ENCODE results near the gene ABHD6.
"Not testable (repeated sequence)": the region's sequence is repeated elsewhere in the genome, so short reads cannot be mapped to it uniquely, and the experiment has no call there.

ABHD6 gene

DNA sequence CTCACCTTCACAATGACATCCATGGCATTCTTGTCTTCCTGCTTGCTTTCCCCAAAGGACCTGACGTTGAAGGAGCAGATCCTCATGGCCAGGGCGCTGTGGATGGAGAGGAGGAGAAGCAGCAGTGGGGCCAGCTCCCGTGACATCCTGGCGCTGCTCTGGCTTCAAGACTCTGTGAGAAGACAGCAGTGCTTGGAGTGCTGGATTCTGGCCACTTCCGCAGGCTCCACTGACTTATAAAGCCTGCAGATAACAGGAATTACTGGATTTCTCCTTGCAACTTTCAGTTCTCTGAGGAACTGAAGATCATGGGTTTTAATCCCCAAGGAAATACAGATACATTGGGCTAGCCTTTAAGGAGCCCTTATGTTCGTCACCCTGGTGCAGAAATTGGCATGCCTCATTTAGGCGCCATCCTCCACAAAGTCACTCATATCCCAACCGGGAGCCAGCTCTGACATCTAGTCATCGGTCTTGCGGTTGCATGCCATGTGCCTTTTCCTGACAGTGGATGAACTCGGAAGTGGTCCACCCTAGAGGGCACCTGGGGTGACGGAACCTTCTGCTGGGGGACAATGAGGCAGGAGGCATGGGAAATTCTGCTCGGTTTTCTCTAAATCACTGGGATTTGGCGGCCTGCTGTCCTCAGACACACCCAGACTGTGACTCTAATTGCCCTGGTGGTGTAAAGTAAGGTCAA, 26.7 kb upstream of the ABHD6 start, which contains the start of gene DNASE1L3:
TSS of gene DNASE1L3 (minus strand) at position 212 of the 700 bp plus-strand sequence. CDS start at position 146, 66 bp downstream.
- DNase-seq: no peak

DNA sequence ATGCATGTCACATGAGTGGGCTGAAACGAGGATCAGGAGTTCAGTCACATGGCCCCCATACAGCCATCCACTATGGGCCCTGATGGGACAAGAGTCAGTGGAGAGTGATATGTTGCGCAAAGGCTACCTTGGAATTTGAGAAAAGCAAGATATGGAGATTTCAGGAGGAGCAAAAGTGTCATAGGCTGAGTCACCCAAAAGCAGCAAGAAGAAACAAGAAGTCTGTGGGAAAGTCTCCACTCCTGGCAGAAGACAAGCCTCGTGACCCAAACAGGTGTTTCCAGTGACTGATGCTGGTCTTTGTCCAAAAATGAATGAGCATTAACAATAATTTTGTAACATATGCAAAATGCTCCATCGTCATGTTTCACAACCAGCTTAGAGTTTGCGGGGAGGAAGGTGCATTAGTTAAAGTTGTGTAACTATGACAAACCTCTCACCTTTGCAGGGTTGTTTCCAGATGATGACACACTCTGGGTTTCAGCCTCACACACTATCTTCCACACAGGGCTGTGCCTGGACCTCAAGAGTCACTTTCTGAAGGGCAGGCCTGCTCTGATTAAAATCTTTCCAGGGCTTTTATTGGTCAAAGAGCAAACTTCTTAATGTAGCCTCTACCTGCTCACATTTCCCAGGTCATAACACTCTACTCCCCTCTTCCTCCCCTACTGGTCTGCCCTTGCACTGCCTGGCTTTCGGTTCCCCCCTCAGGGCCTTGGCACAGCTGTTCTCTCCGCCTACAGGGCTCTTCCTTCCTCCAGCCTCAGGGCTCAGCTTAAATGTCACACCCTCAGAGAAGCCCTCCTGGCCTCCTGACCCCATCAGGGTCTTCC, 22.9 kb upstream of the ABHD6 start:
- DNase-seq: no peak

DNA sequence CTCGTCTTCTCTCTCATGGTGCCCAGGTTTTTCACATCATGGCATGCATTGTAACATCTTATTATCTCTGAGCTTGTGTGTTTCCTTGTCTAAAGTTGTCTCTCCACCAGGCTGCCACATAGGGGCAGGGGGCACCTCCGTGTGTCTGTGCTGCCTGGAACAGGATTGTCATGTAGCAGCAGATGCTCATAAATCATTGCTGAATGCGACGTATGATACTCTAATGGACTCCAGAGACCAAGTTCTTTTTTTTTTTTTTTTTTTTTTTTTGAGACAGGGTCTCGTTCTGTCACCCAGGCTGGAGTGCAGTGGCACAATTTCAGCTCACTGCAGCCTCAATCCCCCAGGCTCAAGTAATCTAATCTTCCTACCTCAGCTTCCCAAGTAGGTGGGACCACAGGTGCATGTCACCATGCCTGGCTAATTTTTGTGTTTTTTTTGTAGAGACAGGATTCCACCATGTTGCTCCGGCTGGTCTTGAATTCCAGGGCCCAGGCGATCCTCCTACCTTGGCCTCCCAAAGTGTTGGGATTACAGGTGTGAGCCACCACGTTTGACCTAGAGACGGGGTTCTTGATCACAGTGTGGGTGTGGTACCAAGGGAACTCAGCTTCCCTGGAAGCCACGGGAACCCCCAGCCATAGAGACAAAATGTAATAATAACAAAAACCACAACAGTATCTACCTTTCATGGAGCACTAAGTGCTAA, 22.1 kb upstream of the ABHD6 start:
- DNase-seq: no peak

DNA sequence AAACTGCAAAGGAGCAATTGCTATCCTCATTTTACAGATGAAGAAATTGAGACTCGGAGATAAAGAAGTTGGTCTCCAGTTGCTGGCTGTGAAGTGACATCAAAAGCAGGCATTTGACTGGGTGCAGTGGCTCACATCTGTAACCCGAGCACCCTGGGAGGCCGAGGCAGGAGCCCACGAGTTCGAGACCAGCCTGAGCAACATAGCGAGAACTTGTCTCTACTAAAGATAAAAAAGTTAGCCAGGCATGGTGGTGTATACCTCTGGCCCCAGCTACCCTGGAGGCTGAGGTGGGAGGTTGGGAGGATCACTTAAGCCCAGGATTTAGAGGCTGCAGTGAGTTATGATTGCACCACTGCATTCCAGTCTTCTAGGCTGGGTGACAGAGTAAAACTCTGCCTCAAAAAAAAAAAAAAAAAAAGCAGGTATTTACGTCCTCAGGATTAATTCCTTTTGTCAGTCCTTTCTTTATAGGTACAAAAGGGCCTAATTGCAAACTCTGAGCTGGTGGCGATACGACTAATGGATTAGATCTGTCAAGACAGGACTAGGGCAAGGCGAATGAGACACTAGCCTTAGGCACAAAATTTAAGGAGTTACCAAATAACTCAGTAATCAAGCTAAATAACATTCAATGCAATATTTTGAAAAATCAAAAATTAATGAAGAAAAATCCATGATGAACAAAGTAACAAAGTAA, 20.9 kb upstream of the ABHD6 start:
- no peak for DNase-seq

DNA sequence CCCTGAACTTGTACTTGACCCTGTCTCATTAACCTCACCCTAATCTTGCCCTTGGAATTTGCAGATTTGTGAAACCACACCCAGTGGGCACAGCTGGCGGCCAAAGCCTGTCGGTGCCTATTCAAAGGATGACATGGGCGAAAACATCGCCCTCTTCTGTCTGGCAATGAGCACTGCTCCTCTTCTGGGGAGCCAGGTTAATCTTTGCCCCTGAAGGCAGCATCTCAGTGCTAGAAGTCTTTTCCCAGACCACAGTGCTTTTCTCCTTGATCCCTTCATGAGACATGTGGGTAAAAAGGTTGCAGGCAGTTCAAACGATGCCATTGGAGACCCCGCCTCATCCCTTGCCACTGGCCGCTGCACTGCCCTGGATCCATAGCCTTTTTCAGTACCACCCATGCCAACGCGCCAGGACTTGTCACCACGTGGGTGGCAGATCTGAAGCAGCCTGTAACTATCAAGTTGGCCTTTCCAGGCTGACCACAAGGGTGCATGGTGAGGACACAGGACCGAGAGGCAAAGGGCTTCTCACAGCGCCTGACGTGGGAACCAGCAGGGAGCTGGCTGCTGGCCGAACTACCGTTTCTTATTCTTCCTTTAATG, 20.3 kb upstream of the ABHD6 start:
- peak; percentile 69 for DNase-seq

DNA sequence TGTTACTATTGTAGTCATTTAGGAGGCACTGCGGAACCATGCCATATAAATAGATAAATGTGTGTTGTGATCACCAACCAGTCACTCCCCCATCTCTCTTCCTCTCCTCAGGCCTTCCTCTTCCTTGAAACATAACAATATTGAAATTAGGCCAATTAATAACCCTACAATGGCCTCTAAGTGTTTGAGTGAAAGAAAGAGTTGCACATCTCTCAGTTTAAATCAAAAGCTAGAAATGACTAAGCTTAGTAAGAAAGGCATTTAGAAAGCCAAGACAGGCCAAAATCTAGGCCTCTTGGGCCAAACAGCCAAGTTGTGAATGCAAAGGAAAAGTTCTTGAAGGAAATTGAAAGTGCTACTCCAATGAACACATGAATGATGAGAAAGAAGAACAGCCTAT, 18.7 kb upstream of the ABHD6 start:
- DNase-seq: no peak

DNA sequence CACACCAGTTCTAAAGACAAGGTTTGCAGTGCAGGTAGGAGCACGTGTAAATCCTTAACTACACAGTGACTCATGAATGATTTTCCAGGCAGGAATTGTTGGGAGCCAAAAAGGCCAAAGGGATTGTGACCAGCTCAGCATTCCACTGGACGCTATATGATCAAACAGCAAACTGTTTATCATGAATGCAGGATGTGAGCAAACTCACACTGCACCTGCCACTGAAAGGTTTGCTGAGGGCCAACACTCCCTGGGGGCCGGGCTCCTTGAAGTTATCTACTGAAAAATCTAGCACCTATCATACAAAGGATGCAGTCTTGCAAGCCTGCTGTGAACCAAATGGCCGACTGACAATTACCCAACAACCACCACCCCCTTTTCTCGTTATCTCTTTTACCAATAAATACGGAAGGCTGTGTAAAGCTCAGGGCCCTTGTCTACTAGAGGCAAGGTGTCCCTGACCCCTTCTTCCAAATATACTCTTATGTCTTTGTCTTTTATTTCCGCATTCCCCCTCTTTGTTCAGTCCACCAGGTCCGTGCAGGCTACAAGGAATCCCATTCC, 15.3 kb upstream of the ABHD6 start:
- no peak for DNase-seq

DNA sequence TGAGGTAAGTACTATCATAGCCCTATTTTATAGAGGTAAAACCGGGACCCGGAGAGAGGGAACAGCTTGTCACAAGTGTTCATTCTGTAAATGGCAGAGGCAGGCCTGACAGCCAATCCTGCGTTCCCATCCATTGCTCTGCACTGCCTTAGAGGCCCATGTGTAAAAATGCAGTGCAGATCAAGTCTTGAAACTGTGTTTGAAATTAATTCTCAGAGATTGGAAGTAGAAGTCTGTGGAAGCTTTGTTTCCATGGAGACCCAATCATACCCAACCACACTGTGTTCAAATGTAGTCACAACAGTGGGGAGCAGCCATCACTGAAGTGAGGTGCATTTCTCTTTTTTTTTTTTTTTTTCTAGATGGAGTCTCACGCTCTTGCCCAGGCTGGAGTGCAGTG, 13.7 kb upstream of the ABHD6 start:
- DNase-seq: no peak

DNA sequence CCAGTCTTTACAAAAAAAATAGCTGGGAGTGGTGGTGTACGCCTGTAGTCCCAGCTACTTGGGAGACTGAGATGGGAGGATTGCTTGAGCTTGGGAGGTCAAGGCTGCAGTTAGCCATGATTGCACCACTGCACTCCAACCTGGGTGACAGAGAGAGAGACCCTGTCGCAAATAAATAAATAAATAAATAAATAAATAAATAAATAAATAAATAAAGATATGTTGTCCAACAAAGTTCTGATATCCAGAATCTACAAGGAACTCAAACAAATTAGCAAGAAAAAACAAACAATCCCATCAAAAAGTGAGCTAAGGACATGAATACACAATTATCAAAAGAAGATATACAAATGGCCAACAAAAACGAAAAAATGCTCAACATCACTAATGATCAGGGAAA, 9.7 kb upstream of the ABHD6 start:
- not testable (repeated sequence) for DNase-seq

DNA sequence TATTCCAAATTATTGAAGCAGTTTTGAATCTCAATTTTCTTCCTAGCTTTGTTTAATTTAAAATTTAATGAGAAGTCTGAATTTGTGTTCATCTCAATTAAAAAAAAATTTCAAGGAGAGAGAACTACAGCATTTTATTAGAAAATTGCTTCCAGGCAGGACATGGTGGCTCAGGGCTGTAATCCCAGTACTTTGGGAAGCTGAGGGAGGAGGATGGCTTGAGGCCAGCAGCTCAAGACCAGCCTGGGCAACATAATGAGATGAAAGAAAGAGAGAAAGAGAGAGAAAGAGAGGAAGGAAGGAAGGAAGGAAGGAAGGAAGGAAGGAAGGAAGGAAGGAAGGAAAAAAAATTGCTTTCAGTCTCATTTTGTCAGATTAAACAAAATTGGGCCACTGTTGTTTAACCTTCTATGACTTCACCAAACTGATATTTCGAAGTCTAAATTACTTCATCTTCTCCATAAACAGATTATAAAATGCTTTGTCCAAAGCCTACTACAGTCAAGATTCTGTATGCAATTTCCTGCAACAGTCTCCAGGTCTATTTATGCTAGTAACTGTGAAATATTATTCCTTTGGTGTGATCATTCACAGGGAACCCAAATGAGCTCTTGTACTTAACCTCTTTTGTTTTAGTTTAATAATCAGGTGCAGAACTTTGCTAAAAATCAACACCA, 6.6 kb upstream of the ABHD6 start:
- no peak for DNase-seq

DNA sequence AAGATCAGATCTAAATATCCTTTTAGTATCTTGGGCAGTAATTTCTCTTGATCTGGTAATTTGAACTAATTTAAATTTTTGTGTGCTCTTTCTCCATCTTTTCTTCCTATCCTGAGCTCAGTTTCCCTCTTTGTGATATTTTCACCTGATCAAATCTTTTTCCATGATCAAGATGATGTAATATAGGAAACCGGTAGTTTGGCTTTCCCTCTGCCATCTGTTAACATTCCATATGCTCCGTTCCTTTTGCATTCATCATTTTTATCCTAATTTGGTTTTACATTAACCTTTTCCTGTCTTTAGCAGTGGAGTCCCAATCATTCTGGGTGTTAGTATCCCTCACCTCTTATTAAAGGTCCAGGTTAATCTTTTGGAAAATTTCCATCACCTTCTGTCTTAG, 5.9 kb upstream of the ABHD6 start:
- DNase-seq: no peak

DNA sequence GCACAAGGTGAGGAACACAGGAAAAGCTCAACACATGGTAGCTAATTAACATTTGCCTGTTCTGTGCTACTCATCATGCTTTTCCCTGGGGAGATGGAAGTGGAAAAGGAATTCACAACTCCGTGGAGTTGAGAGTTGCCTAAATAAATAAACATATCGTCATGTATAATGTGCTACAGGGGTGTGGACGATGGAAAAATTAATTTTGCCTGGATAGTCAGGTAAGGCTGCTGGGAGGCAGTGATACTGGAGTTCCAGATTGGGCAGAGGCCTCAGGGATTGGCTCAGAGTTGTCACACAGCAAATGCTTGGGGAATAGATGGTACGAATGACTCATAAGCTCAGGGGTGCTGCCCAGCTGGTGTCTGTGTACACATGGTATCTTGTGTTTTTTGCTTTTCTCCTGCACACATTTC, 3.1 kb upstream of the ABHD6 start:
- no peak for DNase-seq

DNA sequence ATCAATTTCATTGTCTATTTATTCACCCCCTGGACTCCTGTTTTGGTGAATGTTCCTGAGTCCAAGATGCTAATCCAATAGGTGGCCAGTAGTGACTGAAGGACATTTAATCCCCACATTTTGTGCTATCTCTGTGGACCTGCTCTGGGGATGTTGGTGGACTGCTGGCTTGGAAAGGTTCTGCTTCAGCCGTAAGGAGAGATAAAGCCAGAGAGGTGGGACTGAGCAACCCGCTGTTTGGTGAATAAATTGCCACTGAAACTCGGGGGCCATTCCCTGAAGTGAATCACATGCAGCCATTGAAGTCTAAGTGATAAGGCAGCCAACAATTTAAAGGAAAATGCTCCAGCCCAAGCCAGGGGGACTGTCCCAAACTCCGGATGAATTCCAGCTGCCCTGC, 1.6 kb upstream of the ABHD6 start:
- DNase-seq: no peak

DNA sequence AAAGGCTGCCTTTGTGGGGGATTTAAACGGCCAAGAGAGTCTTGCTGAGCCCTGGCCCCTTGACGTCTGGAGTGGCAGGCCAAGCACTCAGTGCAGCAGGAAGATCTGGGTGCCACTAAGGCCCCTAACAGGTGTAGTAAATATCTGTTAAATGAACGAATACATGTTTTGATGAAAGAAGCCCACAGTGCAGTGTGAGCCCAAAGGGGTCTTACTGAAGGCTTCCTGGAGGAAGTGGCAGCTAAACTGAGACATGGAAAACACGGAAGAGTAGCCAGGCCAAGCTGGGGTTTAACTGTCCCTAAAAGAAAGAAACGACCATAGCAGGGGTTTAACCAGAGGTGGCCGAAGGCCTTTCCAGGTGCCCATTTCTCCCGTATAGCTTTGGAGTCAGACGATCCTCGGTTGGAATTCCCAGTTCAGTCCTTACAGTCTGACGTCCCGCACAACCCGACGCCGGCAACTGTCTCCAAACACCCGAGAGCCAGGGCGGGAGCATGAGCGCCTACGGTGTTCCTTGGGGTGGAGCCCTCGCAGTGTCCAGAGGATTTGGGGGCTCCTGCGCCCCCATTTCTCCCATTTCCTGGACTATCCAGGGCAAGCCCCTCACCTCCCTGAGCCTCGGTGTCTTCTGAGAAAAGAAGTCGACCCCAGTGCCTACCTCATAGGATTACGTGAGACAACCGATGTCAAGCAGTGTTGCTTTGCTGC, 910 bp upstream of the ABHD6 start:
- no peak for DNase-seq

DNA sequence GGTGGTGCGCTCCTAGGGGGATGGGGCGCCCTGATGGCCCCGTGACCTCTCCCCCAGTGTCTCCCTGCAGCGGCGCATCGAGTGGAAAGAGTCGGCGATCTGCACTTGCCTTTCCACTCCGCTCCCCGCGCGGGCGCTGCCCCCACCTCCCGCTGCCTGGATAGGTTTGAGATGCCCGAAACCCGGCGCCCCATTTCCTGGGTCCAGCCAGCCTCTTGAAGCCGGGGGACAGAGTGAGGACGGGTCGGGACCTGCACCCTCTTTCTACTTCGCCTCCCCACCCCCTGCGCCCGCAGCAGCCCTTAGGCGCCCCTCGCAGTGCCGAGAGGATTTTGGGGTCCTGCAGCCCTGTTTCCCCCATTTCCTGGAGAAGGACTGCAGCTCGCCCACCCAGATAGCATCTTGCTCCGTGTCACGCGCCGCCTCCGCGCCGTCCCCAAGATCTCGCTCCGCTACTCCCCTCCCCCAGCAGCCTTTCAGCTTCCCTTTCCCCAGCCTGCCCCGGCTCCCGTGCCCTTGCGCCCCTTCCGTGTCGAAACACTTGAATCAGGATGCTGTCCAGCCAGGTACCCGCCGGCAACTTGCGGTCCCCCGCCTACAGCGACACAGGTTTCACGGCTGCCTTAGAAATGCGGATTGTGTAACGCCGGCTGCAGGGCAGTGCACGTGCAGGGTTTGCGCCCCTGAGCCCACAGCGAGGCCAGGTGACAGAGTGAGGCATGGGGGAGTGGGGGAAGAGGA, 519 bp downstream of the ABHD6 start:
- DNase-seq: peak; percentile 64

DNA sequence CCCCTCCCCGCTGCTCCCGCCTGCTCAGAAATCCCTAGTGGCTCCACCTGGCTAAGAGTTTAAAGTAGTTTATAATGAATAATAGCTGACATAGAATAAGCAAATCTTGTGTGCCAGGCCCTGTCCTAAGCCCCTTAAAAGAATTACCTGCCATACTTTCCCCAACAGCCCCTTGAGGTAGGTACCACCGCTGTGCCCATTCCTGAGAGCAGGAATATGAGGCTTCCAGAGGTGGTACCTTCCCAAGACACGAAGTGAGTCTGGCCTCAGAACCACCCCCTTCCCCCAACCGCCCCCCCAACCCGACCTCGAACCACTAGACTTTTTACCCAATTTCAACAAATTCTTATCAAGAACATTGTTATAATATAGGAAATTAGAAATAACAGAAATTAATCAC, 1.2 kb downstream of the ABHD6 start:
- DNase-seq: no peak

DNA sequence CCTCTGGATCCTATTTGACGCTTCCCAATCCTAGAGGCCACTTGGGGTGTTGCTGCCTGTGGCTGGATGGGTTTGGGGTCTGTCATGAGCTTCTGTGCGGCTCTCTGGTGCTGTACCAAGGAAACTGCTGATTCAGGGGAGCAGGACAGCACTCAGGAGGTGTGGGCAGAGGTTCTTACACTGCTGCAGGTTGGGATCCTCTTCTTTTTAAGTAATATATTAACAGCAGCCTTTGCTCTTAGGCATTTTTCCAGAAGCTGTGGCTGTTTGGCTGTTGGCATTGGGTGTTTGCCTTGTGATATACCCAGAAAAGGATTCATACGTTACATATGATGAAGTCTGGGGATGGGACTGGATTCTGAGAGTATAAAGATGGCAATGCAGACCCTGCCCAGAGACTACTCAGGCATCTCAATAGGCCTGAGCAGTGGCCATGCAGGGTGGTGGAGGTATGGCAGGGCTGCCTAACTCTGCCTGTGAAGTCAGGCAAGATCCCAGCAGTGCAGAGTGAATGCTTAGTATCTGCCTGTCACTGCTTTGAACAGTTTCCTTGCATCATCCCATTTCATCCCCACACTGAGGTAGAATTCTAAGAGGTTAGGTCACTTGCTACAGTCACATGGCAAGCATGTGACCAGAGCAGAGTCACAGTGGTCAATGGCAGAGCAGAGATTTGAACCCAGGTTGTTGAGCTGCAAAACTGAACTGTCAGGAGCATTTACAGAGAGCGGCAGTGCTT, 3.9 kb downstream of the ABHD6 start:
- DNase-seq: peak; percentile 23

DNA sequence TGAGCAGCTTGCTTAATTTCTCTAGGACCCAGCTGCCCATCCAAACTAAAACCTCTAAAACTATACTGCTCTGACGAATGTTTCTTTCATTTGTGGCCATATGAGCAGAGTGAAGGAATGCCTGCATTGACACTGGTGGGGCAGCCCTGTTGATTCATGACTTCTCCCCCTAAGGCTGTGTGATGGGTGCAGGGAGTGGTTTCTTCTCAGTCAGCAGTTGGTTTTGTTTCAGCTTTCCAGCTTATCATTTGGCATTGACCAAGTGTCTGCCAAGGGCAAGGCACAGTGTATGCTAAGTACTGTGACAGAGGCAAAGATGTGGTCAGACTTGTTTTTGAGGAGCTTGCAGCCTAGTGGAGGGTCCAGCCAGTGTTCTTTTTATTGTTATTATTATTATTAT, 4.7 kb downstream of the ABHD6 start:
- DNase-seq: no peak

DNA sequence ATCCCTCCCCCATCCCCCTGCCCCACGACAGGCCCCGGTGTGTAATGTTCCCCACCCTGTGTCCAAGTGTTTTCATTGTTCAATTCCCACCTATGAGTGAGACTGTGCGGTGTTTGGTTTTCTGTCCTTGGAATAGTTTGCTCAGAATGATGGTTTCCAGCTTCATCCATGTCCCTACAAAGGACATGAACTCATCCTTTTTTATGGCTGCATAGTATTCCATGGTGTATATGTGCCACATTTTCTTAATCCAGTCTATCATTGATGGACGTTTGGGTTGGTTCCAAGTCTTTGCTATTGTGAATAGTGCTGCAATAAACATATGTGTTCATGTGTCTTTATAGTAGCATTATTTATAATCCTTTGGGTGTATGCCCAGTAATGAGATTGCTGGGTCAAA, 5.3 kb downstream of the ABHD6 start:
- DNase-seq: not testable (repeated sequence)
